Caco-2 (cell line): Measurements from ENCODE around the gene INTS6L. TPM values are rescaled to one million over a fixed set of nuclear protein-coding genes. Genes with fewer than 3 reads are reported as not detected.
"Not testable (repeated sequence)": the region's sequence is repeated elsewhere in the genome, so short reads cannot be mapped to it uniquely, and the experiment has no call there.

Experiments
- BruUV-seq: library from RNA; stranded (reverse); fragments of 400-500 nt; replicated peaks from 2 replicates; lab custom pipeline; 2021; lab: Mats Ljungman, UMichigan
- CTCF ChIA-PET: fragments of 300-600 bp; sonication (Branson Sonifier 250); formaldehyde crosslinking; loops from one replicate; lab custom pipeline; 2022; ENCODE audit warnings: antibody characterized with exemption; lab: Charles Lee
- POLR2A ChIA-PET: fragments of 300-600 bp; sonication (Branson Sonifier 250); formaldehyde crosslinking; loops from one replicate; lab custom pipeline; 2022; ENCODE audit warnings: antibody characterized with exemption; lab: Charles Lee
- DNase-seq, 2 experiments: peaks; one replicate each; pipeline versions ENCODE4 v3.0.0 to v3.0.0-alpha.2; 2020 to 2022
- H3K27me3 ChIP-seq: replicated peaks from 2 replicates; pipeline ENCODE4 v1.6.0; 2011; ENCODE audit warnings: low read length; ENCODE audit not compliant: control insufficient read depth, insufficient read depth
- H3K36me3 ChIP-seq: 2 replicates; pipeline ENCODE4 v1.5.1; 2011; ENCODE audit warnings: low read length; ENCODE audit not compliant: control insufficient read depth, insufficient read depth
- H3K4me1 ChIP-seq: fragments of 250-450 bp; sonication (Bioruptor Pico); 2 replicates; pipeline ENCODE4 v1.5.1; 2020; ENCODE audit warnings: mild to moderate bottlenecking
- H3K4me3 ChIP-seq: 2 replicates; pipeline ENCODE4 v1.5.1; 2011; ENCODE audit warnings: low read depth, mild to moderate bottlenecking, control low read depth, low read length
- H3K9me3 ChIP-seq: fragments of 250-450 bp; sonication (Bioruptor Pico); 2 replicates; pipeline ENCODE4 v1.5.1; 2020; ENCODE audit warnings: mild to moderate bottlenecking, moderate library complexity
- H3K27ac Mint-ChIP-seq: one replicate; pipeline ENCODE4 v1.8.0; 2022; ENCODE audit warnings: mixed read lengths; ENCODE audit not compliant: unreplicated experiment
- H3K27me3 Mint-ChIP-seq: one replicate; pipeline ENCODE4 v1.8.0; 2022; ENCODE audit warnings: mixed read lengths; ENCODE audit not compliant: insufficient read depth, unreplicated experiment
- H3K36me3 Mint-ChIP-seq: one replicate; pipeline ENCODE4 v1.8.0; 2022; ENCODE audit warnings: mild to moderate bottlenecking, mixed read lengths; ENCODE audit not compliant: insufficient read depth, unreplicated experiment
- H3K4me1 Mint-ChIP-seq: one replicate; pipeline ENCODE4 v1.8.0; 2022; ENCODE audit warnings: low read depth, mixed read lengths; ENCODE audit not compliant: unreplicated experiment
- H3K4me3 Mint-ChIP-seq: one replicate; pipeline ENCODE4 v1.8.0; 2022; ENCODE audit warnings: mild to moderate bottlenecking, moderate library complexity, mixed read lengths; ENCODE audit not compliant: unreplicated experiment
- H3K9me3 Mint-ChIP-seq: one replicate; pipeline ENCODE4 v1.8.0; 2022; ENCODE audit warnings: mixed read lengths; ENCODE audit not compliant: unreplicated experiment
- CTCF ChIP-seq, 2 experiments: fragments of 200-600 bp in 1 of 2; IDR thresholded peaks; 1 replicate in 1 of 2; 2 replicates in 1 of 2; pipeline versions ENCODE4 v1.5.1 to v1.8.0; 2011 to 2022; ENCODE audit warnings: antibody characterized with exemption in 1 of 2, control low read depth in 1 of 2, inconsistent platforms in 1 of 2, low read depth in 1 of 2, low read length in 1 of 2, mild to moderate bottlenecking in 1 of 2, moderate library complexity in 1 of 2; ENCODE audit not compliant: insufficient read depth in 1 of 2, severe bottlenecking in 1 of 2, unreplicated experiment in 1 of 2
- intact Hi-C: fragments of 100-400 bp; cut with micrococcal nuclease; formaldehyde crosslinking; loops from one replicate; pipeline ENCODE4 v1.10.0; 2022; ENCODE audit not compliant: unreplicated experiment
- total RNA-seq: library from RNA; stranded (reverse); gene quantifications from 2 replicates; pipeline ENCODE4 v1.2.3, GENCODE V29; 2022

INTS6L gene
- total RNA-seq, 1 experiment from 2014 or later: 0.61 TPM

- H3K4me1 Mint-ChIP-seq: no peaks in the 10 kb centered on the region
- CTCF ChIA-PET: no interaction called here
- H3K4me3 Mint-ChIP-seq: no peak overlapping the region
- TF ChIP-seq CTCF (IDR thresholded peaks at IDR 0.05; ENCODE audit: insufficient read depth in 1 of 2, low read depth in 1 of 2, low read length in 1 of 2, severe bottlenecking in 1 of 2, unreplicated experiment in 1 of 2): no peak
- BruUV-seq: no TSS peak
- no peaks in the 10 kb centered on the region for H3K9me3 ChIP-seq
- peaks cover 2% of the 10 kb centered on the region for H3K27me3 Mint-ChIP-seq
- POLR2A ChIA-PET: no interaction called here
- H3K4me1 ChIP-seq: no peaks in the 10 kb centered on the region
- no peaks in the 10 kb centered on the region for H3K36me3 ChIP-seq
- no peak overlapping the region for H3K27ac Mint-ChIP-seq
- H3K4me3 ChIP-seq: no peak overlapping the region
- no peaks in the 10 kb centered on the region for H3K36me3 Mint-ChIP-seq
- no peaks in the 10 kb centered on the region for H3K27me3 ChIP-seq
- DNase-seq: peak; percentile 13 to 36
- H3K9me3 Mint-ChIP-seq: no peaks in the 10 kb centered on the region
- intact Hi-C loops: loop anchor here (1.0 kb wide), 1 partner anchor 112 kb away; no protein-coding TSS in a partner anchor
Measured at GRCh38 chrX:135596495-135596894, 76.0 kb downstream of the INTS6L start.

GRCh38 chrX:135605906-135606305 is 85.4 kb downstream of the INTS6L start:
- BruUV-seq: no TSS peak
- no peak for DNase-seq
- intact Hi-C loops: loop anchor here (5.0 kb wide), 1 partner anchor 51 kb away; no protein-coding TSS in a partner anchor
- CTCF ChIA-PET: no interaction called here
- POLR2A ChIA-PET: no interaction called here
- no peak overlapping the region for H3K27ac Mint-ChIP-seq
- H3K36me3 Mint-ChIP-seq: no peaks in the 10 kb centered on the region
- H3K4me1 Mint-ChIP-seq: no peaks in the 10 kb centered on the region
- no peak for TF ChIP-seq CTCF (IDR thresholded peaks at IDR 0.05; ENCODE audit: insufficient read depth in 1 of 2, low read depth in 1 of 2, low read length in 1 of 2, severe bottlenecking in 1 of 2, unreplicated experiment in 1 of 2)
- no peak overlapping the region for H3K4me3 Mint-ChIP-seq
- H3K4me1 ChIP-seq: no peaks in the 10 kb centered on the region
- peaks cover 3% of the 10 kb centered on the region for H3K27me3 Mint-ChIP-seq
- H3K27me3 ChIP-seq: no peaks in the 10 kb centered on the region
- H3K9me3 Mint-ChIP-seq: no peaks in the 10 kb centered on the region
- H3K9me3 ChIP-seq: no peaks in the 10 kb centered on the region
- H3K36me3 ChIP-seq: no peaks in the 10 kb centered on the region
- no peak overlapping the region for H3K4me3 ChIP-seq

- H3K27me3 Mint-ChIP-seq, H3K4me3 ChIP-seq, H3K27me3 ChIP-seq, POLR2A ChIA-PET, H3K9me3 ChIP-seq, H3K9me3 Mint-ChIP-seq, H3K27ac Mint-ChIP-seq, H3K4me1 Mint-ChIP-seq, intact Hi-C loops, H3K4me1 ChIP-seq, H3K4me3 Mint-ChIP-seq, H3K36me3 Mint-ChIP-seq, CTCF ChIA-PET, H3K36me3 ChIP-seq, BruUV-seq, DNase-seq: not testable (repeated sequence)
Measured at GRCh38 chrX:135624408-135625204, 104.1 kb downstream of the INTS6L start.
